ENCODE measurements around the gene NTN3.
A peak's percentile ranks its signal among the peaks of the same experiment; 100 is the strongest.
"Not testable (repeated sequence)": the region's sequence is repeated elsewhere in the genome, so short reads cannot be mapped to it uniquely, and the experiment has no call there.

NTN3 gene

DNA sequence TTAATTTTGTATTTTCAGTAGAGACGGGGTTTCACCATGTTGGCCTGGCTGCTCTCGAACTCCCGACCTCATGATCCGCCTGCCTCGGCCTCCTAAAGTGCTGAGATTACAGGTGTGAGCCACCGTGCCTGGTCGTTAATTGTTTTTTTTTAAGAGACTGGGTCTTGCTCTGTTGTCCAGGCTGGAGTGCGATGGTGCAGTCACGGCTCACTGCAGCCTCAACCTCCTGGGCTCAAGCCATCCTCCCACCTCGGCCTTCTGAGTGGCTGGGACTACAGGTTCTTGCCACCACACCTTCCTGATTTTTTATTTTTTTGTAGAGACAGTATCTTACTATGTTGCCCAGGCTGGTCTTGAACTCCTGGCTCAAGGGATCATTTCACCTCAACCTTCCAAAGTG lies 8.9 kb downstream of the NTN3 start:
- not testable (repeated sequence) for DNase-seq (ENCODE audit: low spot score)

DNA sequence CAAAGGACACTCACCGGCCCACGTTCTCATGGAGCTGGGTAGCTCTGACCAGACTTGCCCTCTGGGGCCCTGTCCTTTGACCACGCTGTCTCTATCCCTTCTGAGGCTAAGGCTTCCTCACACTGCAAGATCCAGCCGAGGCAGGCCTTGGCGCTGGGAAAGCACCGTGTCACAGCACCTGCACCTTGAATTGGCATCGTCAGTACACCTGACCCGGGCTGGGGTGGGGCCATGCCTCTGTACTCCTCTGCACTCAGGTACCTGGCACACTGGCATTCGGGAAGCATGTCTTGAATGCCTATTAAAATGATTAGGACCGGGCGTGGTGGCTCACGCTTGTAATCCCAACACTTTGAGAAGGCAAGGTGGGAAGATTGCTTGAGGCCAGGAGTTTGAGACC lies 9.9 kb downstream of the NTN3 start:
- DNase-seq (ENCODE audit: low spot score) = no peak

- no peak for DNase-seq (ENCODE audit: low spot score)
Observed at GRCh38 chr16:2481676-2482075, 10.6 kb downstream of the NTN3 start.

DNA sequence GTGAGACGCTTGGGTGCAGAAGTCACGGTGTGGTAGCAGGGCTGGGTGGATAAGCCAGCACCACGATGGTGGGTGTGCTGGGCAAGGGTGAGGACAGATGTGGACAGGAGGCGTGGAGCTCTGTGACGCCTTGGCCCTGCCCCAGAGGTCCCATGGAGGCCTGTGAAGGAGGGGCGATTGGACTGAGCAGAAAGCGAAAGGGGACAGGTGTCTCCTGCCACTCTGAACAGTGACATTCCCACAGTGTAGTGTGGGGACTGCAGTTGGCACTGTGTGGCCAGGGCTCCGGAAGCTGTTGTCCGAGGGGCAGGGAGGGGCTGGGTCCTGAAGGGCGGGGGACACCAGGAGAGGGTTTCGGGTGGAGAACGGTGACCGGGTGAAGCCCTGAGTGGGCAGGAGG lies 11.2 kb downstream of the NTN3 start:
- DNase-seq (ENCODE audit: low spot score) = no peak

GRCh38 chr16:2482708-2483534 lies 11.8 kb downstream of the NTN3 start:
- DNase-seq (ENCODE audit: low spot score) = no peak

GRCh38 chr16:2483939-2484897 lies 13.1 kb downstream of the NTN3 start:
- DNase-seq (ENCODE audit: low spot score) = no peak

DNA sequence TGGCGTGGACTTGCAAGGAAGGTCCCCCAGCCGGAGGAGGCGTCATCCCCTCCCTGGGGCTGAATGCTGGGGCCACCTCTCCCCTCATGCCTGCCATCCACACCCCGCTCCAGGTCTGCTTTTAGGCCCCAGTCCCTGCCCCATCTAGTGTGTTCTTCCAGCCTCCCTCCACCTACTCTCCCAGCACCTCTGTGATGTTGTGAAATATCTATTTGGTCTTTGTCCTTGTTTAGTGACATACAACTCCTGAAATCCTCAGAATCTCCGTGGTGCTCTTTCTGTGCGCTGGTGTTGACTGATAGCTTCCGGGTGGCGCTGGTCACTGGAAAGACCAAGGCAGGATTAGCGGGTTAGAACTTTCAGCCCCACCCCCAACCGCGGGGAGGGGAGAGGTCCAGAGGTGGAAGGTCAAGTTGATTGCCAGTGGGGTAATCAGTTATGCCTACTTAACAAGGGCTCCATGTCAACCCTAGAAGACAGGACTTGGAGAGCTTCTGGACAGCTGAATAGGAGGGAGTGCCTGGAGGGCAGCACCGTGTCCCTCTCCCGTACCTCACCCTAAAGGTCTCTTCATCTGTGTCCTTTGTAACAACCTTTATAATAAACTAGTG lies 13.9 kb downstream of the NTN3 start:
- no peak for DNase-seq (ENCODE audit: low spot score)

DNA sequence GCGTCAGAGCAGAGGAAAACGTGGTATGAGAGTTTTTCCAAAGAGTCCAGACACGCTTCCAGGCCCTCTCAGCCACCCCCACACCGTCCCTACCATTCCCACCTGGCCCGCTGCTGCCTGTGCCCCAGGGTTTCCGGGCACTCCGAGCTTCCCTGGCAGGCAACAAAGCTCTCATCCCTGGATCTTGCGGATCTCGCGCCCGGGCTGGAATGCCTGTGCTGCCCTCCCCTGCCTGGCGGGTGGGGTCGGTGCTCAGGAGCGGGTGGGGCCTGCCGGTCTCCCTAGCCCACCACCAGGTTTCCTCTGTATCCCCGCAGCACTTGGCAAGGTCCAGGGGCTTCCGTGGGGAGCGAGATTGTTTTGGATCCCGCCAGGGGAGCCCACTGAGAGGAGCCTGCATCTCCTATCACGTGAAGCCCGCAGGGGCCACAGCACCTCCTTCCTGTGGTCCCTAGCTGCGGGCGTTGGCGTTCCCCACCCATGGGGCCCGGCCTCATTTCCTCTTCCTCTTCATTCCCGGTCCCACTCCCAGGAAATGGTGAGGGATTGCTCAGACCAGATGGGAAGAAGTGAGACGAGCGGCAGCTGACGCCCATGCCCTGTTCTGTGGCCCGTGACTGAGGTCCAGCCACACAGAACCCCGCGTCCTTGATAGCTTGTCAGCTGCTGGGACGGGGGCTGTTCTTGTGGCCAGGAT lies 14.9 kb downstream of the NTN3 start:
- DNase-seq (ENCODE audit: low spot score) = no peak

DNA sequence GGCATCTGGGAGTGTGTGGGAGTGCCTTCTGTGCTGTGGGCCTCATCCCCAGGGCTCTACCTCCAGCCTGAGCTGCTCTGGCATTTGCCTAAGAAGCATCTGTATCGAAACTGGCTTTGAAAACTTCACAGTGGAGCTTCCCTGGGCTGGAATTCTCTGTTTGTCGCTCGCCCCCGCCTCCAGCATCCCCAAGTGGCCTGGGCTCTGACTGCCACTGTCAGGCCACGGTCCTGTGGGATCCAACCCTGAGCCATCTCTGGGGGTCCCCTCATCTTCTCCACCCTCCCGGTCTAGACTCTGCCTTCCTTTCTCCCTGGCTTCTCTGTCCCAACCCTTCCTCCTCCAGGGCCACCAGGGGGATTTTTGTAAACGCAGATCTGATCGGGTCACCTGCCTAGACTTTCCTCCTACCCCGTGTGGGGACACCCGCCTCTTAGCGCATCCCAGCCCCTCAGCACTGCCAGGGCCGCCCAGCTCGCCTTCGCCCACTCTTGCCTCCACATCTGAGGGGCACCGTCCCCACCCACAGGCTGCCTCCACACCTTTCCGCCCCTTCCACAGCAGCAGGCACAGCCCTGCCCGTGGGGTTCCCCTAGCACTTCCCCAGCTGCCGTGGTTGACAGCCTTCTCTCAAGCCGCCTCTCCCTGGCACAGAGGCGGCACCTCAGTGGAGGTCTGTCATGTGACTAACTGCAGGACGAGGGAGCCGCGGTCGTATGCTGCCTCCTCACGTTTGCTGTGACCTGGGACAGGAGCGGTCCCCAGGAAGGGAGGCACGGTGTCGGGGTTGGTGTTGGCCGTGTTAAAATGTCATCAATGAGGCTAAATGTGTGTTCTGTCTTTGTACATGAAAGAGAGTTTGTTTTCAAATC lies 15.8 kb downstream of the NTN3 start:
- peak; percentile 51 for DNase-seq (ENCODE audit: low spot score)

DNA sequence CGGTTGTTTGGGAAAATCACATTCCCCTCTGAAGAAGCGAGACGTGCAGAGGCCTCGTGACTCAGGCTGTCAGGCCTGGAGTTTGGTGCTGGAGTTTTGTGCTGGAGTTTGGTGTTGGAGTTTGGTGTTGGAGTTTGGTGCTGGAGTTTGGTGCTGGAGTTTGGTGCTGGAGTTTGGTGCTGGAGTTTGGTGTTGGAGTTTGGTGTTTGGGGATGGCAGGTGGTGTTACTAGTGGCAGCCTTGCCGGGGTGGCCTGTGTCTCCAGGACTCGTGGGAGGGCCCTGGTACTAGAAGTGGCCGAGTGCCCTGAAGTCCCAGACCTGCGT lies 16.4 kb downstream of the NTN3 start:
- no peak for DNase-seq (ENCODE audit: low spot score)

GRCh38 chr16:2487903-2488531 lies 16.9 kb downstream of the NTN3 start:
- no peak for DNase-seq (ENCODE audit: low spot score)

- DNase-seq (ENCODE audit: low spot score) = no peak
Observed at GRCh38 chr16:2489581-2489980, 18.5 kb downstream of the NTN3 start.

DNA sequence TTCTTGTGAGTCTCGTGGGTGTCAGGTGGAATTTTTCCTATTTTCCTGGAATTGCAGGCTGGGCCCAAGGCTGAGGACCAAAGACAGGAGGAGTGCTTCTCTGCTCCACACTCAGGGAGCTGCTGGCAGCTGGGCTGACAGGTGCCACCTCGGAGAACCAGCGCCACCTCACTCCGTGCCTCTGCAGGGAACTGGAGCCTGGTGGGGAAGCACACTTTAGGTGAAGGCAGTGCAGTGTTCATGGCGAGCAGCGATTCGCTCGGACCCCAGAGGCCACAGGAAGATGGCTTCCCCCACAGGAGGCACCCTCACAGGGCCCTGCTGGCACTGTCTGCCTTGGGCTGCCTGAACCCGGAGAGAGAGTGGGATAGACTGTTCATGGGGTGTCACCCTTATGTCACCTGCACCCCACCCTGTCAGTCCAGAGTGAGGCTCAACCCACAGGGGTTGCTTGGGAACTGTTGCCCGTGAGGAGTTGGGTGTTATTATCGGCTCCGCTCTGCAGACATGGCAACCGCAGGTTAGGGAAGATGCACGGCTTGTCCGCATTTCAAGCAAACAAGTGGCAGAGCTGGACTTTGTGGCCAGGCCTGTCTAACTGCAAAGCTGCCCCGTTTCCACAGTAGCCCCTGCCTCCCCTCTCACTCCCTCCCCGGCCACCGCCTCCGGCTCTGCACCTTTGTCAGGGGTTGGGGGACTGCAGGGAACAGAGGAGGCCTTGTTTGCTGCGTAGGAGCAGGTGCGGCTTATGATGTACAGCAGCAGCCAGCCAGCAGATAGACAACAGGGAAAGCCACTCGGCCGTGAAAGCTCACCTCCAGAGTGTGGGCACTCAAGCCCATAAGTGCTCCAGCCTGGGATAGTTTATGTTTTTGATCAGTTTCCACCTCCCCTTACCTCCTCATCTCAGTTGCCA lies 19.4 kb downstream of the NTN3 start:
- DNase-seq (ENCODE audit: low spot score) = no peak

- no peak for DNase-seq (ENCODE audit: low spot score)
Observed at GRCh38 chr16:2492292-2492691, 21.2 kb downstream of the NTN3 start.

GRCh38 chr16:2493605-2494004 lies 22.5 kb downstream of the NTN3 start:
- DNase-seq (ENCODE audit: low spot score) = no peak

- DNase-seq (ENCODE audit: low spot score) = no peak
Observed at GRCh38 chr16:2494616-2495015, 23.5 kb downstream of the NTN3 start.

GRCh38 chr16:2495041-2495440 lies 23.9 kb downstream of the NTN3 start:
- no peak for DNase-seq (ENCODE audit: low spot score)

DNA sequence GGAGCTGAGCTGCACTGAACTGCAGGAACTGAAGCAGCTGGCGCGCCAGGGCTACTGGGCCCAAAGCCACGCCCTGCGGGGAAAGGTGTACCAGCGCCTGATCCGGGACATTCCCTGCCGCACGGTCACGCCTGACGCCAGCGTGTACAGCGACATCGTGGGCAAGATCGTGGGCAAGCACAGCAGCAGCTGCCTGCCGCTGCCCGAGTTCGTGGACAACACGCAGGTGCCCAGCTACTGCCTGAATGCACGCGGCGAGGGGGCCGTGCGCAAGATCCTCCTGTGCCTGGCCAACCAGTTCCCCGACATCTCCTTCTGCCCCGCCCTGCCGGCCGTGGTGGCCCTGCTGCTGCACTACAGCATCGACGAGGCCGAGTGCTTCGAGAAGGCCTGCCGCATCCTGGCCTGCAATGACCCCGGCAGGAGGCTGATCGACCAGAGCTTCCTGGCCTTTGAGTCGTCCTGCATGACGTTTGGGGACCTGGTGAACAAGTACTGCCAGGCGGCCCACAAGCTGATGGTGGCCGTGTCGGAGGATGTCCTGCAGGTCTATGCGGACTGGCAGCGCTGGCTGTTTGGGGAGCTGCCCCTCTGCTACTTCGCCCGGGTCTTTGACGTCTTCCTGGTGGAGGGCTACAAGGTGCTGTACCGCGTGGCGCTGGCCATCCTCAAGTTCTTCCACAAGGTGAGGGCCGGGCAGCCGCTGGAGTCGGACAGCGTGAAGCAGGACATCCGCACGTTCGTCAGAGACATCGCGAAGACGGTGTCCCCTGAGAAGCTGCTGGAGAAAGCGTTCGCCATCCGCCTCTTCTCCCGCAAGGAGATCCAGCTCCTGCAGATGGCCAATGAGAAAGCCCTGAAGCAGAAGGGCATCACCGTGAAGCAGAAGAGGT lies 25.4 kb downstream of the NTN3 start:
- no peak for DNase-seq (ENCODE audit: low spot score)

Measured in SW480 (cell line).